HG03575 (cell line): ENCODE results near the gene ESYT2.

ENCODE experiments used
- ATAC-seq: cut with Tn5 transposase; IDR thresholded peaks from one replicate; pipeline ENCODE4 v1.9.1; 2021; ENCODE audit not compliant: unreplicated experiment, insufficient number of reproducible peaks, low FRiP score; ENCODE audit errors: extremely low read depth

The ESYT2 gene

DNA sequence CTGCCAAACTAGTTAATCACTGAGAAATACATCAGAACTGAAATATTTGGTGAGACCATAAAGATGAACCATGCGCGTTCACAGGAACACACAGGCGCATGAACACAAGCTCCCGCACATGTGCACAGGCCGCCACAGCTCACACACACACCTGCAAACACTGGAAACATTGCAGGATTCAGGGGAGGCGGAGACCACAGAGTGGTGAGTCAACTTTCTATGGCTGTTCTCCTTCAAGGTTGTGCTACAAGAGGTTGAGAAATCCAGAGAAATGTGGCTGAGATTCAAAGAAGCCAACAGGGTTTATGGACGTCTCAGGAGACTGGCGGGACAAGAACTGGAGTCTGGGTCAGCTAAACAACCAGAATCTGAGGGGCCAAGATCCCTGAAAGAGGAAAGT, 17.8 kb downstream of the ESYT2 start:
- no peak for ATAC-seq

GRCh38 chr7:158810846-158811245, 18.5 kb downstream of the ESYT2 start:
- ATAC-seq = no peak

- no peak for ATAC-seq
Observed at GRCh38 chr7:158809596-158809995, 19.7 kb downstream of the ESYT2 start.

DNA sequence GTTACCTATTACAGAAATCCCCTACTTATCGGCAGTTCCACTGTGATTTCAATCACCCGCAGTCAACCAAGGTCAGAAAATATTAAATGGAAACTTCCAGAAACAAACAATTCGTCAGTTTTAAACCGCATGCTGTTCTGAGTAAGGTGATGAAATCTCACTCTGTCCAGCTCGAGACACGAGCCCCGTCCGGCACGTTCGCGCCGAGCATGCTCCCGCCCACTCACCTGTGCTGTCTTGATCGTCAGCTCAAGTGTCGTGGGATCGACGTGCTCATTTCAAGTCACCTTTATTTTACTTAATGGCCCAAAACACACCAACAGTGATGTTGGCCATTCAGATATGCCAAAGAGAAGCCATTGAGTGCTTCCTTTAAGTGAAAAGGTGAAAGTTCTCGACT, 21.2 kb downstream of the ESYT2 start:
- no peak for ATAC-seq

DNA sequence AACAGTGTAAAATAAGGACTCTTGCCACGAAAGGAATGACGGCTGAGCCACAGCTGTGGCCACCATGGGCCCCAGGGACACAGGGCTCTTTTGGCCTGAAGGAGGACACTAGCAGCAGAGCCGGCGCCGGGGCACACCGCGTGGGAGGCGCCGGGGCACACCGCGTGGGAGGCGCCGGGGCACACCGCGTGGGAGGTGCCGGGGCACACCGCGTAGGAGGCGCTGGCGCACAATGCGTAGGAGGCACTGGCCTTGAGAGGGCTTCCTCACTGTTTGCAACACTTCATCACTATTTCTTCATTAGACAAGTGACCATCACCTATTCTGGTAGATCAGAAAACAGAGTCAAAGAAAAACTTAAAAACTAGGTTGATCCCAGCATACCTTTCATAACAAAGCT, 23.4 kb downstream of the ESYT2 start:
- ATAC-seq = no peak

DNA sequence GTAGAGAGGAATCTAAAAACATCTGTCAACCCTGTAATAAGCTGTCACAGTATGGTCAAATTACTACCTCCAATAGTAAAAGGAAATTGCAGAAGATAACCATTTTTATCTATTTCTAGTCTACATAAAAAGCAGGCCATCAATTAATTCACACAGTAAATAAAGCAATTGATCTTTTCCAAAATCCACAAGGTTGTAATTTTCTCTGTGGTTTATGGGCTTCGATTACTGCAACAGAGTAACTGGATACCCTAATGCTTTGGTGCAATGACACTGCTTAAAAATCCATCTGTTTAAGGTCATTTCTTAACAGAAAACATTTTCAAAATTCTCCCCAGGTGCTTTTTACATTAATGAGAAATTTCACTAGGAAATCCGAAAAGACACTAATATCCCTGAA, 23.9 kb downstream of the ESYT2 start:
- no peak for ATAC-seq

GRCh38 chr7:158804335-158804734, 25.0 kb downstream of the ESYT2 start:
- no peak for ATAC-seq

GRCh38 chr7:158803367-158803969, 25.8 kb downstream of the ESYT2 start:
- no peak for ATAC-seq

DNA sequence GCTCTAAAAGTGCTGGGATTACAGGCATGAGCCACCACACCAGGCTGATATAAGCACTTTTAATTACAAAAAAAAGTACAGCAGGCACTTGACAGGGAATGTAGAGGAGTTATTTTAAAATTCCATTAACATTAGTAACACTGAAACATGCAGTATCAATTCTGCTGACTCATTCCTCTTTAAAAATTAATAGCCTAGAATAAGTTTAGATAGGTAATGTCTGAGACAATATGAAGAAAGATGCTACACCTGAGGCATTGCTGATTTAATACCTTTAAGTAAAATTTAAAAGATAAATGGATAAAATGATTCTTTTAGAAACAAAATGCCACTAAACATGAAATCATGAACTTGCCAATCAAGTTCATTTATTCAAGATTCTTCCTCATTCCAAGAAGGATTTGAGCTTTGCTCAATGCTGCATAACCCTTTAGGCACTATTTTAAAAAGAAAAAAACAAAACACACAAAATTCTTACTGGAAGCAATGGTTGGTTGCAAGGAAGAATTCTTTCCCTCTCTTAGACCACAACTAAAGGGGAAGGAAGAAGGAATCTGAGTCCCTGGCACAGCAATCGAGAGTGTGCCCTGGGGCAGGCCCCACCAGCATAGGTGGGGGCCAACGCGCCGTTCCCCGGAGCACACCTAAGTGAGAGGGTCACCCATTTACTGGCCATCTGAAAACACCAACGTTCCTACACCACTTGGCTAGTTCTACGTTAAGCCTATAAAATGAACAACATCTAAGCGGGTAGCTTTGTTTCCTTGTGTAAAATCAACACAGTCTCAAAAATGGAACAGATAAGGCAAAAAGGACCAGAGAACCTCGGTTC, 26.6 kb downstream of the ESYT2 start:
- no peak for ATAC-seq

- ATAC-seq = no peak
Observed at GRCh38 chr7:158798741-158799140, 30.6 kb downstream of the ESYT2 start.

GRCh38 chr7:158796667-158797066, 32.6 kb downstream of the ESYT2 start:
- ATAC-seq = no peak

DNA sequence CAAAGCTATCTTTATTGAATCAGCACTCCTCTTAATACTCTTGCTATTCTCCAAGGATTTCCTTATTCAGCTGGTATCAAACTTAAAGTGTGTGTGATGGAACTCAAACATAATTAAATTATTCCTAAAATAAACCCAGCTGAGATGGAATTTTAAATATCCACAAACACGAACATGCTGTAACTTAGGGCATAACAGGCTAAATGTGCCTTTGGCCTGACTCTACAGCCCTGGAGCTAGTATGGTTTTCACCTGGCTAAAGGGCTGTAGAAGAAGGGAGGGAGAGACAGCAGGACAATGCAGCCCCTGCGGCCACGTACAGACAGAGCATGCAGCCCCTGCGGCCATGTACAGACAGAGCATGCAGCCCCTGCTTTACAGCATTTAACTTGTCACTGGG, 34.0 kb downstream of the ESYT2 start:
- no peak for ATAC-seq

GRCh38 chr7:158791107-158791506, 38.2 kb downstream of the ESYT2 start:
- no peak for ATAC-seq

- no peak for ATAC-seq
Observed at GRCh38 chr7:158789842-158790241, 39.5 kb downstream of the ESYT2 start.

DNA sequence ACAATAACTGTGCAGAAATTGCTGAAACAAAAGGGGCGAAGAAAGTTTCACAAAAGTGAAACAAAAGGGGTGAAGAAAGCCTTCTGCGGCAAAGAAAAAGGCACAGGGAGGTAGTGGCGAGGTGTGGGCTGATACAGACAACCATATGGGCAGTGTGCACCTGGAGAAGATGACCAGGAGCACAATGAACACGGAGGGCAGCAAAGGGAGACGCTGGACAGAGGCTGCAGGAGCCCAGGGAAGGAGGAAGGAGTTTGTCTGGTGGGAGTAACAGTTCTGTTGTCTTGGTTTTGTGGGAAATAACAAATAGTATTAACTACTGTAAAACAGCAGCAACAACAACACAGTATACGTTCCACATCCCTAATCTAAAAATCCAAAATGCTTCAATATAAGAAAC, 42.4 kb downstream of the ESYT2 start:
- no peak for ATAC-seq

GRCh38 chr7:158784270-158784669, 45.0 kb downstream of the ESYT2 start:
- ATAC-seq = no peak

GRCh38 chr7:158783595-158783994, 45.7 kb downstream of the ESYT2 start:
- no peak for ATAC-seq

- ATAC-seq = no peak
Observed at GRCh38 chr7:158782761-158783401, 46.4 kb downstream of the ESYT2 start.

- no peak for ATAC-seq
Observed at GRCh38 chr7:158781974-158782664, 47.2 kb downstream of the ESYT2 start.
